Neural cell (in vitro differentiated cells): ENCODE results near the gene ADO.

Source experiments
- CTCF ChIP-seq: fragments of 450-650 bp; IDR thresholded peaks from 2 replicates; pipeline ENCODE4 v1.5.1; 2014; ENCODE audit warnings: antibody characterized with exemption, mild to moderate bottlenecking, moderate library complexity; ENCODE audit not compliant: poor library complexity, severe bottlenecking
- EP300 ChIP-seq: fragments of 450-650 bp; conservative IDR thresholded peaks from 2 replicates; pipeline ENCODE4 v1.6.1; 2014; ENCODE audit warnings: antibody characterized with exemption, mild to moderate bottlenecking, moderate library complexity; ENCODE audit not compliant: poor library complexity, severe bottlenecking
- EZH2 ChIP-seq: fragments of 200-600, 300-800 bp; shearing (Covaris generic), sonication (generic); IDR thresholded peaks from 2 replicates; pipeline ENCODE4 v1.6.1; 2014; ENCODE audit warnings: antibody characterized with exemption, low read length, borderline replicate concordance, mild to moderate bottlenecking; ENCODE audit not compliant: insufficient read depth, poor library complexity, severe bottlenecking
- MXI1 ChIP-seq: fragments of 450-650 bp; conservative IDR thresholded peaks from 2 replicates; pipeline ENCODE4 v1.6.1; 2014; ENCODE audit warnings: antibody characterized with exemption, mild to moderate bottlenecking; ENCODE audit not compliant: poor library complexity, severe bottlenecking
- POLR2AphosphoS5 ChIP-seq: IDR thresholded peaks from 2 replicates; pipeline ENCODE4 v1.6.1; 2012
- RAD21 ChIP-seq: fragments of 450-650 bp; conservative IDR thresholded peaks from 2 replicates; pipeline ENCODE4 v1.6.1; 2014; ENCODE audit warnings: antibody characterized with exemption, mild to moderate bottlenecking, moderate library complexity
- REST ChIP-seq: IDR thresholded peaks from 2 replicates; pipeline ENCODE4 v1.6.1; 2012; ENCODE audit warnings: borderline replicate concordance
- TAF1 ChIP-seq: IDR thresholded peaks from 2 replicates; pipeline ENCODE4 v1.6.1; 2012; ENCODE audit warnings: low read depth

- TF ChIP-seq CTCF (no peak), TAF1 (no peak), RAD21 (no peak), REST (no peak), POLR2AphosphoS5 (no peak), EZH2 (no peak), EP300 (no peak), MXI1 (no peak)
These were observed 32.1 kb upstream of the ADO start for GRCh38 chr10:62772186-62772974.
